NCI-H1436 (cell line): Measurements from ENCODE around the gene MUC6.

Experiments
- DNase-seq: peaks from one replicate; lab custom pipeline; 2025; lab: John Stamatoyannopoulos, UW

The MUC6 gene

GRCh38 chr11:1073261-1073724 is 36.8 kb upstream of the MUC6 start:
- DNase-seq = no peak

- no peak for DNase-seq
Observed at GRCh38 chr11:1072821-1073231, 36.3 kb upstream of the MUC6 start.

- no peak for DNase-seq
Observed at GRCh38 chr11:1072116-1072820, 35.8 kb upstream of the MUC6 start.

GRCh38 chr11:1071571-1072115 is 35.1 kb upstream of the MUC6 start:
- DNase-seq = no peak

GRCh38 chr11:1070594-1071462 is 34.3 kb upstream of the MUC6 start:
- no peak for DNase-seq

- no peak for DNase-seq
Observed at GRCh38 chr11:1069740-1070139, 33.2 kb upstream of the MUC6 start.

GRCh38 chr11:1067812-1068496 is 31.4 kb upstream of the MUC6 start:
- DNase-seq = no peak

GRCh38 chr11:1064167-1064566 is 27.6 kb upstream of the MUC6 start:
- no peak for DNase-seq

GRCh38 chr11:1062075-1062820 is 25.7 kb upstream of the MUC6 start:
- no peak for DNase-seq

- no peak for DNase-seq
Observed at GRCh38 chr11:1060852-1061616, 24.5 kb upstream of the MUC6 start.

GRCh38 chr11:1060410-1060809 is 23.9 kb upstream of the MUC6 start:
- no peak for DNase-seq

GRCh38 chr11:1059759-1060158 is 23.2 kb upstream of the MUC6 start:
- no peak for DNase-seq

- no peak for DNase-seq
Observed at GRCh38 chr11:1057806-1058205, 21.3 kb upstream of the MUC6 start.

GRCh38 chr11:1055990-1056771 is 19.7 kb upstream of the MUC6 start:
- no peak for DNase-seq

- no peak for DNase-seq
Observed at GRCh38 chr11:1055109-1055703, 18.7 kb upstream of the MUC6 start.

- DNase-seq = no peak
Observed at GRCh38 chr11:1054143-1055108, 17.9 kb upstream of the MUC6 start.

GRCh38 chr11:1053121-1053901 is 16.8 kb upstream of the MUC6 start:
- DNase-seq = no peak
